Right cardiac atrium (tissue), 5 donors: ENCODE data around the gene TMEM8B. TPM values are rescaled to one million over a fixed set of nuclear protein-coding genes. Genes with fewer than 3 reads are reported as not detected.

Source experiments
- ATAC-seq, 2 donors: fragments of 200-7000 bp; cut with Tn5 transposase; one replicate each; pipeline versions ENCODE4 v1.8.0 to v1.9.1; 2020; ENCODE audit warnings: moderate library complexity in 2 of 2, mild to moderate bottlenecking in 1 of 2
- DNase-seq, 3 donors: peaks; one replicate each; pipeline ENCODE4 v3.0.0-alpha.2; 2020
- H3K27ac ChIP-seq: one replicate; pipeline ENCODE4 v1.5.1; 2013; ENCODE audit warnings: mild to moderate bottlenecking, low read length, control low read depth, moderate library complexity
- H3K27me3 ChIP-seq: one replicate; pipeline ENCODE4 v1.6.1; 2013; ENCODE audit not compliant: control insufficient read depth, insufficient read depth
- H3K4me1 ChIP-seq: one replicate; pipeline ENCODE4 v1.6.1; 2013; ENCODE audit warnings: low read length; ENCODE audit not compliant: control insufficient read depth, insufficient read depth
- H3K4me3 ChIP-seq: one replicate; pipeline ENCODE4 v1.5.1; 2013; ENCODE audit warnings: low read length, control low read depth
- H3K9me3 ChIP-seq: one replicate; pipeline ENCODE4 v1.6.1; 2013; ENCODE audit warnings: low read length; ENCODE audit not compliant: control insufficient read depth
- WGBS: extraction: QIAGEN DNeasy Blood & Tissue Kit; methylation state at CpG from one replicate; pipeline ENCODE4 v1.1.7; 2013; 5-methylcytosine and 5-hydroxymethylcytosine counted together
- intact Hi-C, 4 donors: fragments of 100-400 bp; cut with DNase I; formaldehyde crosslinking; loops; one replicate each; pipeline versions ENCODE4 v1.11.0 to v1.14.0; 2022 to 2023
- long read RNA-seq, 4 donors: library from polyadenylated mRNA; unstranded; transcript quantifications; one replicate each; pipeline ENCODE4 v2.0.0, GENCODE V29; 2020 to 2021
- polyA plus RNA-seq: library from polyadenylated mRNA; stranded (reverse); fragments of 200-250 nt; gene quantifications from one replicate; pipeline ENCODE4 v1.2.3, GENCODE V29; 2013
- total RNA-seq, 4 donors: library from RNA; stranded (reverse); fragmentation: NEBNext Ultra II Directional; extraction: Animal tissue kit (Norgen Biotek cat#: 25700); gene quantifications; one replicate each; pipeline ENCODE4 v1.2.1, GENCODE V29; 2021
- donor health status: healthy with polysubstance abuse.
- donor health status: DM: no; HTN: yes; CAD: no.
- donor health status: DM: no; HTN: no; CAD: no.
- donor health status: DM: no; HTN: yes; CAD: no; lungs with severe emphysema.
- donor health status: DM: yes; HTN: yes; CAD: no.

The TMEM8B gene, protein sequence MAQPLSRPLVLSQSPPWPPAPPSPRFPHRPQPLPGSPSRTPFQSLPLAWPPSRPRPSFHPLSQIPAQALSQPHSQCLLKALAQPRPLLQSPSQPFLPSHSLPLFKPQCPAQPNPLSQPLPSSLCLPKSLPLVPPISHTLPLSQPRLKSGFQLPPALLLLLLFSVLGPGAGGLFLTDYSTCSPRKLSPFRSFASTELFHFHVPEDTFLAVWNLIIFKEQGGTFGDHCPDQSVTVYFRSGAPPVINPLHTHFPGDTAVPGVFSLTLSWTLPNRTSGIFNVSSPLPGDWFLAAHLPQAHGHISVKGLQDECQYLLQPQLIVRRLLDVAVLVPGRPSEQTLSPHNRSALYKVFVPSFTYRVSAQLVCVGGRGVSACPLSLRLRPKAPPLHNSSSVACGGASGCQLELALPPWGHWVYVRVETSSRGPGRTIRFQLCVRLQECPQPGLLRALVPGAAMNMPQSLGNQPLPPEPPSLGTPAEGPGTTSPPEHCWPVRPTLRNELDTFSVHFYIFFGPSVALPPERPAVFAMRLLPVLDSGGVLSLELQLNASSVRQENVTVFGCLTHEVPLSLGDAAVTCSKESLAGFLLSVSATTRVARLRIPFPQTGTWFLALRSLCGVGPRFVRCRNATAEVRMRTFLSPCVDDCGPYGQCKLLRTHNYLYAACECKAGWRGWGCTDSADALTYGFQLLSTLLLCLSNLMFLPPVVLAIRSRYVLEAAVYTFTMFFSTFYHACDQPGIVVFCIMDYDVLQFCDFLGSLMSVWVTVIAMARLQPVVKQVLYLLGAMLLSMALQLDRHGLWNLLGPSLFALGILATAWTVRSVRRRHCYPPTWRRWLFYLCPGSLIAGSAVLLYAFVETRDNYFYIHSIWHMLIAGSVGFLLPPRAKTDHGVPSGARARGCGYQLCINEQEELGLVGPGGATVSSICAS
- total RNA-seq (10 to 100 TPM; 19.5 to 21.3 (median 21.0) TPM), polyA plus RNA-seq (12.7 TPM)
- long read RNA-seq, donor 1, full-length matches to known transcripts: 3 of 48 reads
- long read RNA-seq, donor 1, partial matches to known transcripts: 29 of 48 reads
- long read RNA-seq, donor 1, other reads (novel, unspliced or antisense): 16 of 48 reads
- long read RNA-seq, donor 2, full-length matches to known transcripts: 2 of 23 reads
- long read RNA-seq, donor 2, partial matches to known transcripts: 13 of 23 reads
- long read RNA-seq, donor 2, other reads (novel, unspliced or antisense): 8 of 23 reads
- long read RNA-seq, donor 3, partial matches to known transcripts: 89 of 109 reads
- long read RNA-seq, donor 3, other reads (novel, unspliced or antisense): 19 of 109 reads
- long read RNA-seq, donor 4, partial matches to known transcripts: 13 of 22 reads
- long read RNA-seq, donor 4, other reads (novel, unspliced or antisense): 9 of 22 reads

DNA sequence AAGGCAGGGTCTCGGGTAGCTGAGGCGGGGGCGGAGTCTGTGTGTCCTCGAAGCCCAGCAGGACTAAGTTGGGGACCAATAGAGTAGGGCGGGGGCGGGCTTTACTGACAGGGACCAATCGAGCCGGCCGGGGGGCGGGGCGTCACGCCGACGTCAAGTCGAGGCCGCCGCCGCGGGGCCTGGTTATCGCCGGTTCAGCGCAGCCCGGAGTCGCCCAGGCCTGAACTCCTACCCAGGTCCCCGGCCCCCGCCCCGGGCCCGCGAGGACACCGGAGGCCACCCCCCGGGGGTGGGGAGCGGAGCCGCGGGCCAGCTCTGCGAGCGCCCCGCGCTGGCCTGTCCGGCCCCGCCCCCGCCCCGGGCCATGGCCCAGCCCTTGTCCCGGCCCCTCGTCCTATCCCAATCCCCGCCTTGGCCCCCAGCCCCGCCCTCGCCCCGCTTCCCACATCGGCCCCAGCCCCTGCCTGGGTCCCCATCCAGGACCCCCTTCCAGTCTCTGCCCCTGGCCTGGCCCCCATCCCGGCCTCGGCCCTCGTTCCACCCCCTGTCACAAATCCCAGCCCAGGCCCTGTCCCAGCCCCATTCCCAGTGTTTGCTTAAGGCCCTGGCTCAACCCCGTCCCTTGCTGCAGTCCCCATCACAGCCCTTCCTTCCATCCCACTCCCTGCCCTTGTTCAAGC, at the start of gene TMEM8B:
TMEM8B (plus strand) TSS at position 145 of the 680 bp plus-strand sequence; CDS start at position 365, 220 bp downstream.
- intact Hi-C loops: loop anchor here in 2 of 4 donors (1.0 to 10.0 kb wide), 3 partner anchors 16 to 184 kb away; partner anchors contain the start of gene NPR2 (in 1 of the 2)

DNA sequence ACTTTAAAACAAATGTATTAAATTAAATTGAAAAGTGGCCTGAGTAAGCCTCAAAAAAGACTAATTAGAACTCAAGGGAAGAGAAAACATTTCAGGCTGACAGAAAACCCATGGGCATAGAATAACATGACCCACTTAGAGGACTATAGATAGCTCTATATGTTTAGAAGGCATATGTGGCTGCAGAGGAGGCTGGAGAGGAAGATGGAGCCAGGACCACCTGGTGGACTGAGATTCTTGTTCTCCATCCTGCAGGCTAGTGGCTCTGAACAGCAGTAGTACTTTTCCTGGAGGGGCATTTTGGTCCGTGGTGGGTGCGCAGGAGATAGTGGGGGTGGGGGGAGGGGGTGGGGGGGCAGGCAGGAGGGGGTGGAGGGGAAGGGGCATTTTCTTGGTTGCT, 48.0 kb upstream of the TMEM8B start:
- WGBS: 71% methylated on average over 2 of the region's 2 CpGs
- Histone ChIP-seq H3K27ac (no peak overlapping the region), H3K4me3 (no peak overlapping the region), H3K9me3 (no peaks in the 10 kb centered on the region), H3K4me1 (peaks cover 2% of the 10 kb centered on the region), H3K27me3 (no peaks in the 10 kb centered on the region)
- no peak for ATAC-seq
- intact Hi-C loops: no loop called here
- DNase-seq: no peak

More for the DNA sequence above, at the start of gene TMEM8B:
- no peaks in the 10 kb centered on the region for H3K27me3 ChIP-seq
- H3K4me1 ChIP-seq: peaks cover 13% of the 10 kb centered on the region
- ATAC-seq: peak; percentile 92
- H3K27ac ChIP-seq: peak within 1 kb of the TSS; percentile 86
- WGBS: 1% methylated on average over 53 of the region's 53 CpGs
- no peaks in the 10 kb centered on the region for H3K9me3 ChIP-seq
- peak within 1 kb of the TSS; percentile 77 for H3K4me3 ChIP-seq
- DNase-seq: peak; percentile 97 to 100 (median 98)

DNA sequence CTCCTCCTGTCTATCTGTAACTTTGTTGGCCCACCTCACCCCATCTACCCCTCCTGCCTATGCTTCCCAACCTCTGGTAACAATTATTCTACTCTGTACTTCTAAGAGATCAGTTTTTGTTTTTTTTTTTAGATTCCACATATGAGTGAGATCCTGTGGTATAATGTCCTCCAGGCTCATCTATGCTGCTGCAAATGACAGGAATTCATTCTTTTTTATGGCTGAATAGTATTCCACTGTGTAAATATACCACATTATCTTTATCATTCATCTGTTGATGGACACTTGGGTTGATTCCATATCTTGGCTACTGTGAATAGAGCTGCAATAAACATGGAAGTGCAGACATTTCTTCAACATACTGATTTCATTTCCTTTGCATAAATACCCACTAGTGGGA, 45.6 kb upstream of the TMEM8B start:
- intact Hi-C loops: no loop called here
- Histone ChIP-seq H3K9me3 (no peaks in the 10 kb centered on the region), H3K4me1 (no peaks in the 10 kb centered on the region), H3K27me3 (no peaks in the 10 kb centered on the region), H3K27ac (no peak overlapping the region), H3K4me3 (no peak overlapping the region)
- no peak for ATAC-seq
- DNase-seq: no peak

DNA sequence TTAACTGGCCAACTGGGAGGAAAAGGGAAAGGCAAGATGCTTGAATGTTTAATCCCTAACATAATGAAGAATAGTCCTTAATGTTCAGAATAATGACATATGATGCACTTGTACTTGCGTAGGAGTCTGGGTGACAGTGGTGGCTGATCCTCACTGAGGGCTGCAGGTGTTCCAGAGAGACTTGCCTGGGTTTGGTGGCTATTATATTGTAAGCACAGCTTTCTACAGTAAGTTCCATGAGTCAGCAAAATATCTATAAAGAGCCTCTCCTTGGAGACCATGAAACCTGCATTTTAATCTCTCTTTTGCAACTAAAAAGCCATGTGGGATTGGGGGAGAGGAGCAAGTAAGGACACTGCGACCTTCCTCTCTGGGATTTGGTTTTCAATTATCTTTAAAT, 39.5 kb upstream of the TMEM8B start:
- H3K27ac ChIP-seq: no peak overlapping the region
- no peaks in the 10 kb centered on the region for H3K27me3 ChIP-seq
- no peak for DNase-seq
- intact Hi-C loops: no loop called here
- no peaks in the 10 kb centered on the region for H3K4me1 ChIP-seq
- 90% methylated on average over 2 of the region's 2 CpGs for WGBS
- no peaks in the 10 kb centered on the region for H3K9me3 ChIP-seq
- no peak overlapping the region for H3K4me3 ChIP-seq
- no peak for ATAC-seq

DNA sequence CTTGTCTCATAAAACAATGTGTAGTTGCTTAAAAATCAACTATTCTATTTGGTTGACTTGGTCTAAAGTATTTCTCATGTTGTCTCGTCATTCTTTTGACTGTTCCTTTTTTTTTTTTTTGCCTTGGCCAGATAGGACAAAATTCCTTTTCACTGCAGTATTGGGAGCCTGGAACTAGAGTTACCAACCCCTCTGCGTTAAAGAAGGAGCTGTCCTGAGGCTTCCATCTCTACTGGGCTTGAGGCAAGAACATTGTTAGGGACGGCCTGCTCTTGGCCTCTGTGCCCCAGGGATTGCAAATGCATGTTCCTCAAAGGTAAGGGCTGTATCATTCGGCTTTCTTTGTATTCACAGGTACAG, 39.0 kb upstream of the TMEM8B start:
- 30% methylated on average over 4 of the region's 4 CpGs for WGBS
- intact Hi-C loops: loop anchor here (2.0 to 5.0 kb wide), 3 partner anchors 37 to 93 kb away; partner anchors contain the start of genes FAM221B (in 1 of the 4) and TMEM8B (in 1 of the 4)
- DNase-seq (no peak), ATAC-seq (no peak)
- no peak overlapping the region for H3K27ac ChIP-seq
- no peaks in the 10 kb centered on the region for H3K27me3 ChIP-seq
- no peak overlapping the region for H3K4me3 ChIP-seq
- no peaks in the 10 kb centered on the region for H3K9me3 ChIP-seq
- H3K4me1 ChIP-seq: no peaks in the 10 kb centered on the region

DNA sequence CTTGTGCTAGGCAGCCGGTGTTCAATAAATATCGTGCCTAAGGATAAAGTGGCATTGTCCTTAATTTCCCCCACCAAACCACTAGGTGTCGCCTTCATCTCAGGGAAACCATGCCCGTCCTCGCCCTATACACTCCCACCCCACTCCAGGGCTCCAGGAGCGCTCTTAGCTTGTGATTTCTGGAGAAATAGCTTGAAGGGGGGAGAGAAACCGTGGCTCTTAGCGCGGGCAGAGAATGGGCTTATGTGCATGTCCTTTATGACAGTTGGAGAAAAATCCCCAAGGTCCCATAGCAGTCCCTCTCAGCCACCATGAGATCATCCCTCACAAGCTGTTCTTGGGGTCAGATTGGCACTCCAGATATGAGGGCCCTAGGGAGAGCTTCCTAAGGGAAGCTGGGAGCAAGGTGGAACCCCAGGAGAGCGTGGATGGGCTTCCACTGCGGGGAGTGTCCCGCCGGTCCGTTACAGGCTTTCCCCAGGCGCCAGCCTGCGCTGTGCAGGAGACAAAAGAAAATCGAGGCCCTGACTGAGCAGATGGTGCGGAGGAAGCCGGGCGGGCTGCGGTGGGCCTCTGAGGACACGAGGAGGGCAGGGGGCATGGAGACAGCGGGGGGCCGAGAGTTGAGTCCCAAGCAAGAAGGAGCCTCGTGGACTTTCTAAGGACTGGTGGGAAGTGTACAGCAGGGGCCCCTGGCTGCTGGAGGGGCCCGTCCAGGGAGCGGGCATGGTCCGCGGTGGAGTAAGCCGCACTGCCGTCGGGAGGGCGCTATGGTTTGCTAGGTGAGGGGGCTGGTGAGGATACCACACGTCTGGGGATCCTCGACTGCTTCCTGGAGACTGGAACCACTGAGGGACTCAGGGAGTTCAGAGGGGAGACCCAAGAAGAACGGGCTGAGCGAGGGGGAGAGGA, 38.4 kb upstream of the TMEM8B start:
- Histone ChIP-seq H3K4me3 (peak overlapping the region; percentile 58), H3K27me3 (no peaks in the 10 kb centered on the region), H3K9me3 (no peaks in the 10 kb centered on the region), H3K27ac (peak overlapping the region; percentile 41), H3K4me1 (no peaks in the 10 kb centered on the region)
- ATAC-seq (peak; percentile 88 to 90), DNase-seq (peak; percentile 73 to 84 (median 79))
- 24% methylated on average over 37 of the region's 37 CpGs for WGBS
- intact Hi-C loops: loop anchor here (2.0 to 5.0 kb wide), 3 partner anchors 37 to 92 kb away; partner anchors contain the start of genes FAM221B (in 1 of the 4) and TMEM8B (in 1 of the 4)

DNA sequence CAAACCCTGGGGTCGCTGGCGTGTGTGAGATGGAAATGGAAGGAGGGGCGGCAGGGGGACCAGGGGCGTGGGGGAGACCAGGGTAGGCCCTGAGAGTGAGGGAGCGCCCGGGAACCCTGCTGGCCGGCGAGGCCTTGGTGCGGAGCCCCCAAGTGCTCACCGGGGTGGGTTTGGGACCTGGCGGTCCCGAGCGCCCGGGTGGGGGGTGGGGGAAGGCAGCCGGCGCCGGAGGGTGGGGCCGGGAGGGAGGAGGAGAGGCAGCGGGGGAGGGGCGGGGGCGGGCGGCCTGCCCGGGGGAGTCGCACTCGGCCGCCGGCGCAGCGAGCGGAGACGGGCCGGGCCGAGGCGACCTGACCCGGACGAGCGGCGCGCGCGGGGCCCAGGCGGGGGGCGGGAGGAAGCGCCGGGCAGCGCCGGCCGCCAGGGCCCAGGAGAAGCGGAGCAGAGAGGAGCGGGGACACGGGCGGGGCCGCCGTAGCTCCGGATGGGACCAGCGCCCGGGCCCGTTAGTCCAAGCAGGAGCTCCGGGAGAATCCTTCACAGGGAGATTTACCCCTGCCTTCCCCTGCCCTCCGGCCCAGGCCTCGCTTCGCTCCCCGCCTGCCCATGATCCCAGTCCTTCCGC, 37.6 kb upstream of the TMEM8B start, which contains the start of gene NPR2:
NPR2 (plus strand) TSS at position 295 of the 625 bp plus-strand sequence. CDS start 818 bp downstream, outside the sequence.
- 5% methylated on average over 57 of the region's 64 CpGs for whole genome bisulfite sequencing
- peak within 1 kb of the TSS; percentile 81 for H3K27ac ChIP-seq
- intact Hi-C loops: loop anchor here (2.0 to 5.0 kb wide), 3 partner anchors 36 to 91 kb away; partner anchors contain the start of genes FAM221B (in 1 of the 4) and TMEM8B (in 1 of the 4)

DNA sequence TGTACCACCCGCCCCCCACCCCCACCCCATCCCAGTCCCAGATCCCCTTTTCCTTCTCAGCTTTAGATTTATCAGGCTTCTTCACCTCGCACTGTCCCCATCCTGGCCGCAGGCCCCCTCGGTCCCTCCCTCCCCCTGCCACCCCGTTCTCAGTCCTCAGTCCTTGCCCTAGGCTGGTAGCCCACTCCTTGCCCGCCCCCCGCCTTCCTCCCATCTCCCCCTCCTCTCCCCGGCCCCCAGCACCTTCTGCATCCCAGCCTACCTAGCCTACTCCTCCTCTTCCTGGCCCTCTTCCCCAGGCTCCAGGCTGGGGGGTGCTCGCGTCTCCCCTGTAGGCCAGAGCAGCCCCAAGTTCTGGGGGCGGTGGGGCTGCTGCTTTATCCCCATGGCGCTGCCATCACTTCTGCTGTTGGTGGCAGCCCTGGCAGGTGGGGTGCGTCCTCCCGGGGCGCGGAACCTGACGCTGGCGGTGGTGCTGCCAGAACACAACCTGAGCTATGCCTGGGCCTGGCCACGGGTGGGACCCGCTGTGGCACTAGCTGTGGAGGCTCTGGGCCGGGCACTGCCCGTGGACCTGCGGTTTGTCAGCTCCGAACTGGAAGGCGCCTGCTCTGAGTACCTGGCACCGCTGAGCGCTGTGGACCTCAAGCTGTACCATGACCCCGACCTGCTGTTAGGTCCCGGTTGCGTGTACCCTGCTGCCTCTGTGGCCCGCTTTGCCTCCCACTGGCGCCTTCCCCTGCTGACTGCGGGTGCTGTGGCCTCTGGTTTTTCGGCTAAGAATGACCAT, 36.8 kb upstream of the TMEM8B start:
- WGBS: 80% methylated on average over 34 of the region's 34 CpGs
- DNase-seq (peak; percentile 24 to 76 (median 72)), ATAC-seq (no peak)
- Histone ChIP-seq H3K27me3 (no peaks in the 10 kb centered on the region), H3K4me1 (no peaks in the 10 kb centered on the region), H3K9me3 (no peaks in the 10 kb centered on the region), H3K27ac (no peak overlapping the region), H3K4me3 (peak overlapping the region; percentile 58)
- intact Hi-C loops: loop anchor here in 3 of 4 donors (5.0 kb wide), 2 partner anchors 35 to 90 kb away; partner anchors contain the start of genes FAM221B (in 1 of the 3) and TMEM8B (in 1 of the 3)

More for the DNA sequence above, 37.6 kb upstream of the TMEM8B start, which contains the start of gene NPR2:
- Histone ChIP-seq H3K4me1 (no peaks in the 10 kb centered on the region), H3K9me3 (no peaks in the 10 kb centered on the region), H3K4me3 (peak within 1 kb of the TSS; percentile 58), H3K27me3 (no peaks in the 10 kb centered on the region)
- DNase-seq (peak; percentile 59 to 84 (median 84)), ATAC-seq (peak; percentile 73 to 79)
